ENCODE data around the gene SLC35E3.

SLC35E3 gene

GRCh38 chr12:68769941-68770340 is 24.0 kb downstream of the SLC35E3 start:
- DNase-seq (ENCODE audit: low read depth in 2 of 2): no peak

DNA sequence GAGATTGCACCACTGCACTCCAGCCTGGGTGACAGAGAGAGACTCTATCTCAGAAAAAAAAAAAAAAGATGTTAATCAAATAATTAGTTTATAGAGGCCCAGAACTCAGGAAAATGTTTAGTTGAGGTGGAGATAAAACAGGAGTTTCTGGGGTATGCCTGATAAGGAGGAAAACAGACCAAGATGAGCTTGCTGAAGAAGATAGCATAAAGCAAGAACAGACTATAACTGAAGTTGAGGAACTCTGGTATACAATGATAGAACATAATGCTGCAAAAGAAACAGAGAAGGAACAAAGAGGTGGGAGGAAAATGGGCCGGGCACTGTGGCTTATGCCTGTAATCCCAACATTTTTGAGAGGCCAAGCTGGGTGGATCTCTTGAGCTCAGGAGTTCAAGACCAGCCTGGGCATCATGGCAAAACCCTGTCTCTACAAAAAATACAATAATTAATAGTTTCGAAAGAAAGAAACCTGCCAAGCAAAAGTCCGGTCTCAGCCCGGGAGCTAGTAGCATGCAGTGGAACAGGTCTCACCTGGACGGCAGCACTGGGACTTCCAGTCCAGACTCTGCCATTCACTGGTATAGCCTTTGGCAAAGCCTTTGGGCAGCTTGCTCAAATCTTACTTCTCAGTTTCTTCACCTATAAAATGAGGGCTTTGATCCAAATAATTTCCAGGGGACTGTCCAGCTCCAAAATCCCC is 25.4 kb downstream of the SLC35E3 start:
- no peak for DNase-seq (ENCODE audit: low read depth in 2 of 2)

DNA sequence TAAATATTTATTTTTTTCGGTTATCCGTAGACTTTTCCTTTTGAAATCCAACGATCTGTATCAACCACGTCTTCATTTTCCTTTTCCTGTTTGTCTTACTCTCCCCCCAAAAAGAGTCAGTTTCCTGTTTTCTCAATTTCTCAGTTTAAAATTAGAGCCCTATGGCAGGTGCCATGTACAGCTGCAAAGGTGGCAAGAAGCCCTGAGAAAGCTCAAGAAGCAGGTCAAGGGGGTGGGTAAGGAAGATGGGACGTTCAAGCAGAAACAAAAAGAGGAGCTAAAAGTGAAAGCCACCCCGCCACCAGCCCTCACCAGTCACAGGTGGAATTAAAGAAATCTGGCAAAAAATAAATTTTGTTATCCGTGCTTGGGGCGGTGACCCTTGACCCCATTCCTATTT is 26.7 kb downstream of the SLC35E3 start:
- DNase-seq (ENCODE audit: low read depth in 2 of 2): no peak

DNA sequence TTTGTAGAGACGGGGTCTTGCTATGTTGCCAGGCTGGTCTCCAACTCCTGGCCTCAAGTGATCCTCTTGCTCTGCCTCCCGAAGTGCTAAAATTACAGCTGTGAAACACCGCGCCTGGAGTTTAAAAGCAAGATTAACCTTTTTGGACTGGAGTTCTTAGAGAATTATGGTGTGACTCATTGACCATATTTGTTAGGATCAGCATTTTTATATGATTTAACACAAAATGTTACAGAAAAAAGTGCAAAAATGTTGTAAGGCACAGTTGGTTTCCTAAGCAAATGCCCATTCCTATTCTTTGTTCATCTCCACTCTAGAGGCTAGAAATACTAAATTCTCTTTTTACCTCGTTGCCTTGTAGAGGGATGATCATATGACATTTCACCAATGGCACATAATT is 27.6 kb downstream of the SLC35E3 start:
- no peak for DNase-seq (ENCODE audit: low read depth in 2 of 2)

- no peak for DNase-seq (ENCODE audit: low read depth in 2 of 2)
Observed at GRCh38 chr12:68775121-68775630, 29.2 kb downstream of the SLC35E3 start.

DNA sequence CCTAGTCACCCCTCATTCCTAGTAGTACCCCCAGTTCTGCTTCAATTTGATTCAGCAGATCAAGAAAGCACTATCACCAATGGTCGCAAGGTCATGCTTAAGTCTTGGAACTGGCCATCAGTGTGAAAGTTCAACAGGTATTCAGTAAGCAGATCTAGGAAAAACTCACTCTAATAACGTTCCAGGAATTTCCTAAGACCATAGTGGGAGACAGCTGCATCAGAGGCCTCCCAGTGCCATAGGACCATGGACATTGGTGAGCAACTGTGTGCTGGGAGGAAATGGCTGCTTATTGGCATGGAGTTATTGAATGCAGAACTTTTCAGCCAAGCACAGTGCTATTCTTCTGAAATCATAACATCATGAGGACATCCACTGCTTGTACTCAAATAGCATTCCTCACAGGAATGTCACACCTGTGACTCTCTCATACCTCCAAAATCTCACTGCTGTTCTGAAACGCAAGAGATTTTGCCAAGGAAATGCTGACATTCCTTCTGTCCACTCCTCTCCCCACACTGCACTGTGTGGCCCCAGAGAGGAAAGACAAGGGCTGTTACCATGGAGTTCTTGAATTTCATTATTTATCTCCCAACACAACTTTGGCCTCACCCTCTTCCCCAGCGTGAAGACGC is 31.1 kb downstream of the SLC35E3 start:
- DNase-seq (ENCODE audit: low read depth in 2 of 2): no peak

DNA sequence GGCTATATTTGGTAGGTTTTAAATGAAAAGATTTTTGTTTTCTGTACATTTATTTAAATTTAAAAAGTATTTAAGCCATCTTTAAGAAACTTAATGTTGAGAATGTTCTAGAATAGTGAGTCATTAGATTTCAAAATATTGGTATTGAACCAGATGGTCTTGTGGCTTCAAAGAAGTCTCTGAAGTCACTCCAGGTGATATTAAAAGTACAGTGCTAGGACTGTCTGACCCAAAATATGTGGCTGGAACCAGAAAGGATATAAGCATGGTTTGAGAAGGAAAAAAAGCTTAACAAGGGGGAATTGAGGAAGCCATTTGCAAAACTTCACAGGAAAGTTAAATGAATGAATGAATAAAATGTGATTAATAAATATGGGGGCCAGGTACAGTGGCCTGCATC is 33.3 kb downstream of the SLC35E3 start:
- no peak for DNase-seq (ENCODE audit: low read depth in 2 of 2)

DNA sequence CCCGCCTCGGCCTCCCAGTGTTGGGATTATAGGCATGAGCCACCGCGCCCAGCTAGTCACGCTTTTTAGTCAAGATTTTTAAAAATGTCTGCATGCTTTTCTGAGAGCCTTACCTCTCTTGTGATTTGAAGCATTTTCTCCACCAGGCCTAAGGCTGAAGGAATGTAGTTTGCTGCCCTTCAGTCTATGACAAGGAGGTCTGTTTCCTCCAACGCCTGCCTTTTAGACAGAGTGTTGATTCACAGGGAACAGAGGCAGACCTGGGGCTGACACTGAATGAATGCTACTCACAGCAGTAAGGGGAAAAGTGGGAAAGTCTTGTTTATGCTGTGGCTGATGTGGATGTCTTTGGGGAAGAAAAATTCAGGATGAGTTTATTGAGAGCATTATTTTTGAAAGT is 34.8 kb downstream of the SLC35E3 start:
- no peak for DNase-seq (ENCODE audit: low read depth in 2 of 2)

GRCh38 chr12:68781728-68782127 is 35.8 kb downstream of the SLC35E3 start:
- no peak for DNase-seq (ENCODE audit: low read depth in 2 of 2)

DNA sequence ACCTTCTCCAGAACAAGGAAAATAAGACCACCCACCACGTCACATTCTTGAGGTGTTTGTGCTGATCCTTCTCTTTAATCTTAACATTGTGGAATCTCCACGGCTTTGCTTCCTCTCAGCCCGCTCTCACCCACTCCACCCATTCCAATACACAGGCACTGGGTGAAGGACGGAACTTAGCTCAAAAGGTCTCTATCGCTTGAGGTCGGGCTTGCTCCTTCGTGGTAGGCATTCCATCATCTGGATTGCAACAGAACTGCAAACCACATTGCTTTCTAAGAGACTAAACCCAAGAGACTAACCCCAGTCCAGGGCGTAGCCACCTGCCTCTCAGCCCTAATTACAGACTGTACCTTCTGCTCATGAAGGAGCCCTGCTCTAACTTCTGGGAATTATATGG is 38.0 kb downstream of the SLC35E3 start:
- no peak for DNase-seq (ENCODE audit: low read depth in 2 of 2)

DNA sequence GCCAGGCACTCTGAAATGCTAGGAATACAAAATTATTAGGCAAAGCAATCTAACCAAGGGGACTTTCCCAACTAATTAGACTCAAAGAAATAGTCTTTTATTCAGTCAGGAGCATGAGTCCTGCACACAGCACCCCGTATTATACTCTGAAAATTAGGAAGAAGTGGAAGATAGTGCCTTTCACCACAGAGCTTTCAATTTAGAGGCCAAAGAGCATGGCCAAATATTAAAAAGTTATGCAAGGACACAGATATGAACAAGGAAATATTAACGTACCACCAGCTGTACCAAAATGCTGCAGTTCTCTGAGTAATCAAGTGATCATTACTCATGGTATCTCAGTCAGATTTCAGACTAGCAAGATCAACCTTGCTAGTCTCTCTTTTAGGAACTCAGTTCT is 39.4 kb downstream of the SLC35E3 start:
- no peak for DNase-seq (ENCODE audit: low read depth in 2 of 2)

DNA sequence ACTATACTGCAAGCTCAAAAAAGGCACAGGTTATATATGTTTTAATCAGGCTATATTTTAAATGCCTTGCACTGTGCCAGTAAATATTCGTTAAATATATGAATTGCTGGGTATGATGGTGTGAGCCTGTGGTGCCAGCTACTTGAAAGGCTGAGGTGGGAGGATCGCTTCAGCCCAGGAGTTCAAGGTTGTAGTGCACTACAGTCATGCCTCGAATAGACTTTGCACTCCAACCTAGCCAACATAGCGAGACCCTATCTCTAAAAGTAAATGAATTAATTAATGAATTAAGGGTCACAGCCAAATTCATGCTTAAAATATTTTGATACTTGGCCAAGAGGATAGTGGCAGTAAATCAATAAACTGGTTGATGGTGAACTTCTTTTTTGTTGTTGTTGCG is 39.8 kb downstream of the SLC35E3 start:
- no peak for DNase-seq (ENCODE audit: low read depth in 2 of 2)

GRCh38 chr12:68786929-68787328 is 41.0 kb downstream of the SLC35E3 start:
- DNase-seq (ENCODE audit: low read depth in 2 of 2): no peak

- no peak for DNase-seq (ENCODE audit: low read depth in 2 of 2)
Observed at GRCh38 chr12:68788554-68789143, 42.7 kb downstream of the SLC35E3 start.

DNA sequence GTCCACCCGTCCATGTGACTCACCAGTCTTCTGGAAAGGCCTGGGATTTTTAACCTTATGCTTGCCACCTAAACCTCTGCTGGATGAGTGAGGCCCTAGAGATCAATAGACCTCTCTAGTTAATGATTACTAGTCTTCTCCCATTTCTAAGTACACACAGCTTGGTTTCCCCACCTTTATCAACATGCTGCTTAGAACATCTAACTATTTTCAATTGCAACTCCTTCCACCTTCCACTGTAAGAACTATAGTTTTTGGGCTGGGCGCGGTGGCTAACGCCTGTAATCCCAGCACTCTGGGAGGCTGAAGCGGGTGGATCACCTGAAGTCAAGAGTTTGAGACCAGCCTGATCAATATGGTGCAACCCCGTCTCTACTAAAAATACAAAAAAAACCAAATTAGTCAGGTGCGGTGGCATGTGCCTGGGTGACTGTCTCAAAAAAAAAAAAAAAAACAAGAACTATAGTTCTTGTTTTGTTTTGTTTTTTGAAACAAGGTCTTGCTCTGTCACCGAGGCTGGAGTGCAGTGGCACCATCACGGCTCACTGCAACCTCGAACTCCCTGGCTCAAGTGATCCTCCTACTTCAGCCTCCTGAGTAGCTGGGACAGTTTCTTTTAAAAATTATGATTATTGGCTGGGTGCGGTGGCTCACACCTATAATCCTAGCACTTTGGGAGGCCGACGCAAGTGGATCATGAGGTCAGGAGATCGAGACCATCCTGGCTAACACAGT is 43.3 kb downstream of the SLC35E3 start:
- DNase-seq (ENCODE audit: low read depth in 2 of 2): no peak

GRCh38 chr12:68790081-68790951 is 44.3 kb downstream of the SLC35E3 start:
- no peak for DNase-seq (ENCODE audit: low read depth in 2 of 2)

DNA sequence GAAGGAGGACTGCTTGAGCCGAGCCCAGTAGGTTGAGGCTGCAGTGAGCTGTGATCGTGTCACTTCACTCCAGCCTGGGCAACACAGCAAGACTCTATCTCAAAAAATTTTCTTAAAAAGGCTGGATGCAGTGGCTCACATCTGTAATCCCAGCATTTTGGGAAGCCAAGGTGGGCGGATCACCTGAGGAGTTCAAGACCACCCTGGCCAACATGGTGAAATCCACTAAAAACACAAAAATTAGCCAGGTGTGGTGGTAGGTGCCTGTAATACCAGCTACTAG is 44.9 kb downstream of the SLC35E3 start:
- no peak for DNase-seq (ENCODE audit: low read depth in 2 of 2)

DNA sequence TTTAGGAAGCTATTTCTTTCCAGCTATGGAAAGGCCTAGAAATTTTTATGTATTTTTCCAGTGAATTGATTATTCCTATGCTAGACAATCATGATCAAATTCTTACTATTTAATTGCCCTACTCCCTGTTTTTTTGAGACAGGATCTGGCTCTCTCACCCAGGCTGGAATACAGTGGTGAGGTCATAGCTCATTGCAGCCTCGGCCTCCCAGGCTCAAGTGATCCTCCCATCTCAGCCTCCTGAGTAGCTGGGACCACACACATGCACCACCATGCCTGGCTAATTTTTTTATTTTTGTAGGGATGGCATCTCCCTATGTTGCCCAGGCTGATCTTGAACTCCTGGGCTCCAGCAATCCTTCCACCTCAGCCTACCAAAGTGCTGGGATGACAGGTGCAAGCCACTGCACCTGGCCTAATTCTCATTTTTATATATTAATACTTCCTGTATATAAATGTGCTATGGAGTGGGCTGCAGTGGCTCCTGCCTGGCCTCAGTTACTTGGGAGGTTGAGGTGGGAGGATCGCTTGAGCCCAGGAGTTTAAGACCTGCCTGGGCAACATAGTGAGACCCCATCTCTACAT is 46.0 kb downstream of the SLC35E3 start:
- no peak for DNase-seq (ENCODE audit: low read depth in 2 of 2)

- DNase-seq (ENCODE audit: low read depth in 2 of 2): no peak
Observed at GRCh38 chr12:68792952-68793351, 47.0 kb downstream of the SLC35E3 start.

GRCh38 chr12:68793436-68793835 is 47.5 kb downstream of the SLC35E3 start:
- no peak for DNase-seq (ENCODE audit: low read depth in 2 of 2)

DNA sequence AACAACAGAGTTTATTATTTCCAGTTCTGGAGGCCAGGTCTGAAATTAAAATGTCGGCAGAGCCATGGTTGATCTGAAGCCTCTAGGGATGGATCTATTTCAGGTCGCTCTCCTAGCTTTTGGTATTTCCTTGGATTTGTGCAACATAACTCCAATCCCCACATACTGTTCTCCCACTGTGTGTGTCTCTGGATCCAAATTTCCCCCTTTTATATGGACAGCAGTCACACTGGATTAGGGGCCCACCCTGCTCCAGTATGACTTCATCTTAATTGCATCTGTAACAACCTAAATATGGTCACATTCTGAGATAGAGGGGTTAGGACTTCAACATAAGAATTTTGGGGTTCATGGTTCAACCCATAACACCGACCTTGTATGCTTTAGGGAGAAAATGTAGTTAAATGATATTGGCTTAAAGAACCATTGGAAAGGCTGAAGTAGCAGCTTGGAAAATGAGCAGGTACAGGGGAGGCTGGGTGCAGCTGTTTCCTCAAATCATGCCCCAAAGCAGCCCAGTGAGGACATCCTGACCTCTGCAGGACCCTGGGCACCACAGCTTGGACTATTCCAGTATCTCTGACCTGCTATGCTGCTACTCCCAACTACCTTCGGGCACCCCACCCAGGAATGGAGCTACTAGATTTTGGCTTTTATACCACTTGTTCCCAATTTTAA is 48.1 kb downstream of the SLC35E3 start:
- DNase-seq (ENCODE audit: low read depth in 2 of 2): no peak
